HUES6 (cell line): Measurements from ENCODE around the gene GHSR.

Experiments
- H3K27ac ChIP-seq: 2 replicates; pipeline ENCODE4 v1.7.0; 2013; ENCODE audit warnings: low read depth, mild to moderate bottlenecking, low read length, inconsistent platforms
- H3K27me3 ChIP-seq: 2 replicates; pipeline ENCODE4 v1.6.1; 2013; ENCODE audit warnings: low read length; ENCODE audit not compliant: control insufficient read depth, insufficient read depth
- H3K36me3 ChIP-seq: 2 replicates; pipeline ENCODE4 v1.6.1; 2013; ENCODE audit warnings: low read length; ENCODE audit not compliant: control insufficient read depth, insufficient read depth
- H3K4me1 ChIP-seq: 2 replicates; pipeline ENCODE4 v1.6.1; 2013; ENCODE audit warnings: low read length; ENCODE audit not compliant: control insufficient read depth, insufficient read depth
- H3K4me3 ChIP-seq: 2 replicates; pipeline ENCODE4 v1.5.1; 2013; ENCODE audit warnings: low read depth, low read length
- H3K9ac ChIP-seq: one replicate; pipeline ENCODE4 v1.6.1; 2013; ENCODE audit warnings: mild to moderate bottlenecking, low read length
- H3K9me3 ChIP-seq: 2 replicates; pipeline ENCODE4 v1.6.1; 2013; ENCODE audit warnings: low read depth, low read length; ENCODE audit not compliant: control insufficient read depth, insufficient read depth

Gene GHSR

DNA sequence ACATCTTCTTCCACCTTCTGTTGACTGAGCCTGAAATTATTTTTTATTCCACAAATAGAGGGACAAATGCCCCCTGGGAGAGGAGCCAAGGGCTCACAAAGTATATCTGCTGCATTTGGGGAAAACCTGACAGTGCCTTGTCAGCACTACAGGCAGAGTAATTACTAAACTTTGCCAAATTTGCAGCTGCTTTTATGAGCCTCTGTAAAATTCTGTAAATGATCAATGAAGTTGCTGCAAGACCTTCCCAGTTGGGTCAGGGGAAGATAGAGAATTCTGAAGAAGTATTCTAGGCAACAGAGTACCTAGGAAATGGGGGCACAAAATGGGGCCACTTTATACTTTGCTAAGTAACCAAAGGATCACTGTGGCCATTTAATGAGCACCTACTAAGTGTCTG, 10.5 kb downstream of the GHSR start:
- Histone ChIP-seq H3K9me3 (peaks cover 5% of the 10 kb centered on the region), H3K9ac (no peak overlapping the region), H3K4me1 (no peaks in the 10 kb centered on the region), H3K27ac (no peak overlapping the region), H3K4me3 (no peak overlapping the region), H3K27me3 (no peaks in the 10 kb centered on the region), H3K36me3 (no peaks in the 10 kb centered on the region)

DNA sequence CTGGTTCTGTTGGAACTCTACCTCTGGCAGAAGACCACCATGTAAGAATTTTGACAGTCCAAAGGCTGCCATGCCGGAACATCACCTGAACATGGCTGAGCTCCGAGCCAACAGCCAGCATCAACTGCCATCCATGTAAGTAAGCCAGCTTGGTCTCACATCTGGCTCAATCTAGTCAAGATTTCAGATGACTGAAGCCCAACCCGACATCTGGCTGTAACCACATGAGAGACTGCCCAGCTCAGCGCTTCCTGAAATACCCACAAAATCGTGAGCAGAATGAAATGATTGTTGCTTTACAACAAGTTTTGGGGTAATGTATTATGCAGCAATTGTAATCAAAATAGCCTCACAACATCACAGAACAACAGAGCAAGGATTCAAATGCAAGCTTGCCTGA, 32.9 kb downstream of the GHSR start:
- no peak overlapping the region for H3K4me3 ChIP-seq
- no peak overlapping the region for H3K27ac ChIP-seq
- H3K27me3 ChIP-seq: no peaks in the 10 kb centered on the region; the same call in 1 of the 2 replicates
- H3K9ac ChIP-seq: no peak overlapping the region
- no peaks in the 10 kb centered on the region for H3K4me1 ChIP-seq
- H3K36me3 ChIP-seq: no peaks in the 10 kb centered on the region
- no peaks in the 10 kb centered on the region for H3K9me3 ChIP-seq

DNA sequence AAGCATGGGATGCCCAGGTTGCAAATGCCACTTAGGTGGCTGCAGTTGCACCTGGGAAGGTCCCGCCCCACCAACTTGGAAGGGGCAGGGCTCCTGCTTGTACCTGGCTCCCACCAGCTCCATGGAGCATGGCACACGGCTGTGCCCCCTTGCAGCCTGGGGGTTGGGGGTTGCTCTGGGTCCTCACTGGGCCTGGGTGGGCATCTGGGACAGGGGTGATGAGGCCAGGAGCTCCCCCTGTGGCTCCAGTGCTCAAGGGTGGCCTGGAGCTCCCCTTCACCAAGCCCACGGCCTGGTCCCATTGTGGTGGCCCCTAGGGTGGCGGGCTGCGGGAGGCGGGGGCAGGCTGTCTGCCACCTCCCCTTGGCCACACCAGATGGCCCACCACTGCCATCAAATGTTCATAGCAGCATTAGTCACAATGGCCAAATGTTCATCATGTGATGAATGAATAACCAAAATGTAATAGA, 36.7 kb downstream of the GHSR start:
- H3K9ac ChIP-seq: no peak overlapping the region
- no peak overlapping the region for H3K4me3 ChIP-seq
- H3K27ac ChIP-seq: no peak overlapping the region
- H3K4me1 ChIP-seq: no peaks in the 10 kb centered on the region
- no peaks in the 10 kb centered on the region; the same call in 1 of the 2 replicates for H3K27me3 ChIP-seq
- no peaks in the 10 kb centered on the region for H3K9me3 ChIP-seq
- H3K36me3 ChIP-seq: no peaks in the 10 kb centered on the region

DNA sequence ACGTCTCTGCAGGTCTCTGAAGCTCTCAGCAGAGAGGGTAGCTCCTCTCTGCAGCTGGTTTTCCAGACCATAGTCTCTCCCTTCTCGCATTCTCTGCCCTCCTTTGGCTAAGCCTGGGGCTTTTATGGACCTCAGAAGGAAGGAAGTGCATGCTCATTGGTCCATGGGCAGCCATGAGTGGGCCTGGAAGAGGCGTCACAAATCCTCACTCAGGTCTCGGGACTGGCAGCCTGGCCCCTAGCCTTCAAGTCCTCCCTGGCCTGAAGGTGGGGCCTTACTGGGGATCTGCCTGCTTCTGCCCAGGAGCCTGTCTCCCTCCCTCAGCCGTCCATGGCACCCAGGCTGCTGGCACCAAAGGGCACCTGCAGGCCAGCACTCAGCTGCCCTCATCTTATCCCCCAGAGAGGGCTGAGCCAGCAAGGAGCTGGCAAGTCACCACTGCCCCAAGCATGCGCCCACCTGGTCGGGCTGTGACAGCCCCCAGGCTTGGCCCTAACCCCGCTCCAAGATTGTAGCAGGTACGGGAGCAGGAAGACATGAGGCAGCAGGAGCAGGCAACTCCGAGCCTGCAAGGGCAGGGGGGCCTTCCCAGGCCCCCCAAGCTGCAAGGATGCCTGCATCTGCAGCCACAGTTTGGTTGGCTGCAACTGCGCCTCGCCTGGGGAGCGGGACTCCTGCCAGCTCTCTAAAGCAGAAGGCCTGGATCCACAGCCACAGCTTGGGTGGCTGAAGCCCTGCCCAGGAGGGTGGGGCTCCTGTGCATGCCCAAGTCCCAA, 37.4 kb downstream of the GHSR start:
- no peaks in the 10 kb centered on the region for H3K4me1 ChIP-seq
- H3K4me3 ChIP-seq: no peak overlapping the region
- no peak overlapping the region for H3K27ac ChIP-seq
- H3K9ac ChIP-seq: no peak overlapping the region
- no peaks in the 10 kb centered on the region for H3K9me3 ChIP-seq
- no peaks in the 10 kb centered on the region; the same call in 1 of the 2 replicates for H3K27me3 ChIP-seq
- no peaks in the 10 kb centered on the region for H3K36me3 ChIP-seq

DNA sequence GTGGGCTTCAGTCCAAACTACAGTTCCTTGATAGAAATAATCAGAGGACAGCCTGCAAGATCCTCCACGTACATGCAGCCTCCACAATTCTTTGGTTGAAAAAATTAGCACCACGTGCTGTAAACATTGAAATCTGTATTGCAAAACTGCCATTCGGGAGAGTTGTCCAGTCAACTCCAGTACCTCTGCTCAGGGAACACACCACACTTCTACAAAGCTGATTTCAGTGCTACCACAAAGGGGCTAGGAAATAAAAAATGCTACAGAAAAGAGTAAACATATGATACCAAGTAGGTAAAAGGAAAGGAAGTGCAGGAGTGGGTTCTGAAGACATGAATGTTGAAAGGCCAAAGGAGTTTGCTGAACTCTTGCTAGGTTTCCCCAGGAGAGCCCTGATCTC, 40.4 kb downstream of the GHSR start:
- H3K27ac ChIP-seq: no peak overlapping the region
- no peaks in the 10 kb centered on the region for H3K36me3 ChIP-seq
- no peaks in the 10 kb centered on the region for H3K4me1 ChIP-seq
- no peak overlapping the region for H3K4me3 ChIP-seq
- no peak overlapping the region for H3K9ac ChIP-seq
- no peaks in the 10 kb centered on the region for H3K9me3 ChIP-seq
- no peaks in the 10 kb centered on the region for H3K27me3 ChIP-seq

DNA sequence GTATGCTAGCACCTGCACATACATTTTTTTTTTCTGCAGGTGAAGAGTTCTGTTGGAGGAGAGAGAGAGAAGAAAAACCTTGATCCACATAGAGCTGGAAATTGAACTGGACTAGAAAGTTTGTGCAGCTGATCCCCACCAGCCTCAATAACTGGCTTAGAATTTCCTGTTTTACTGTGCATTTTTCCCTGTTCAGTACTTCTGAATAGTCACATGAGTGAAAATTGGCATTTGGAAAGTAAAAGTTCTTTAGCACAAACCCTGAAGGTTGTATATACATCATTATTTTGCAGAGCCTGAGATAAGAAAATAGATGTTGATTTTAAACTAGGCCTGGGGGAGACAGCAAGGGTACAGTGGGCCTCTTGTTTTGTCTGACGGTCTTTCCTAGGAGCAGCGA, 42.3 kb downstream of the GHSR start:
- Histone ChIP-seq H3K27ac (no peak overlapping the region), H3K36me3 (peaks cover 4% of the 10 kb centered on the region; the same call in 1 of the 2 replicates), H3K27me3 (no peaks in the 10 kb centered on the region), H3K9ac (no peak overlapping the region), H3K4me1 (no peaks in the 10 kb centered on the region), H3K4me3 (no peak overlapping the region), H3K9me3 (no peaks in the 10 kb centered on the region)

DNA sequence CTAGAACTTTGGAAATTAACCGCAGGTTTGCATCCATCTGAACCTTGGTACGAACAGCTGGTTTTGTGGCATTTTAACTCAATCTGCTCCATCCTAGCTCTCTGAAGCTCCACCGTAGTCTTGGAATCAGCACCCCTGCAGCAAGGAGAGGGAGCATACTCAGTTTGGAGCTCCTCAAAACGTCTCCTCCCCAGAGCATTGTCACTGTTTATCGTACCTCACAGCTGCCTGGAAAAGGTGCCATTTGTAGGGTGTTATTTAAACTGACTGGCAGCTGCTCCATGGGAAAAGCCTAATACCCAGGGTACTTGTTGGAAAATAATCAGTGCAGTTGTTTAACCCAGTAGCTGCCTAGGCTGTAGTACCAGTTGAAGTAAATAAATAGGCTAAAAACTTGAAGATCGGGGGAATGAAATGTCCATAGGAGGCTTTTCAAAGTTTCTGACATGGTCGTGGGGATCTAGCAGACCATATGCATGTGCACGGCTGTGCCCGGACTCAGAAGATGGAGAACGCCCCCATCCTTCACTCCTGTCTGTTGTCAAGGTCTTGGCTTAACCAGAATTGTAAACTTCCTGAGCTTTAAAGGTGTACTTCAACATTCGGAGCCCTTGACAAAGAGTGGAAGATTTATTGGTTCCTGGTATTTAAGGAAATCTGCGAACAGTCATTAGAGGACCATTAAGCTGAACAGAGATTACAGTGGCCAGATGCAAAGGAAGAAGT, 43.9 kb downstream of the GHSR start:
- Histone ChIP-seq H3K9me3 (no peaks in the 10 kb centered on the region), H3K36me3 (peaks cover 4% of the 10 kb centered on the region; the same call in 1 of the 2 replicates), H3K27ac (no peak overlapping the region), H3K9ac (no peak overlapping the region), H3K4me3 (no peak overlapping the region), H3K27me3 (no peaks in the 10 kb centered on the region), H3K4me1 (no peaks in the 10 kb centered on the region)

DNA sequence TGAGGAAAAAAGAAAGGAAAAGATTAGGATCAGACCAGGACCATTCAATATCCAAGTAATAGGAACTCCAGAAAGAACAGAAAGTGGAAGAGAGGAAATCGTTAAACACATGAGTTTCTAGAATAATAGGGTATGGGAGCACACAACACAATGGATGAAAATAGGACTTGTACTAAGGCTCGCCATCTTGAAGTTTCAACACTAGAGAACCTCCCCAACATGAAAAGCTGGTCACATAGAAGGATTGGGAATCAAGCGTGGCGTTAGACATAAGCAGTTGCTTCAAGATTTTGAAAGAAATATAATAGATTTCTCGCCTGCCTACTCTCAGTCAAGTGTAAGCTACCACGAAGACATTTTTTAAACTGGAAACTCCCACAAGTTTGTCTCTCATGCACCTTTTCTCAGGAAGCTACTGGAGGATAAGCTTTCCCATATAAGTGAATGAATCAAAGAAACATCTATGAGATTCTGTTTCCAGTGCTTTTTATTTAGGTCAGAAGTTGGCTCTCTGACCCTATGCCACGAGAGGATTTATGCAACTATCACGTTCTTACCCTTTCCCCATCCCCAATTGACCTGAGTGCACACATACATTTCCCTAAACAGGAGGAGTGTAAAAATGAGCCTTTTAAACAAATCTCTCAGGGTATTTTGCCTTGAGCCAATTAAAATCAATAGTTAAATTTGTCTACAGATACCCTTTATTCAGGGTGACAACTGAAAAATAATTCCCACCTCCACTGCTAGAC, 45.2 kb downstream of the GHSR start:
- Histone ChIP-seq H3K9me3 (no peaks in the 10 kb centered on the region), H3K9ac (no peak overlapping the region), H3K27ac (no peak overlapping the region), H3K4me1 (no peaks in the 10 kb centered on the region), H3K27me3 (no peaks in the 10 kb centered on the region), H3K36me3 (peaks cover 13% of the 10 kb centered on the region), H3K4me3 (no peak overlapping the region)

DNA sequence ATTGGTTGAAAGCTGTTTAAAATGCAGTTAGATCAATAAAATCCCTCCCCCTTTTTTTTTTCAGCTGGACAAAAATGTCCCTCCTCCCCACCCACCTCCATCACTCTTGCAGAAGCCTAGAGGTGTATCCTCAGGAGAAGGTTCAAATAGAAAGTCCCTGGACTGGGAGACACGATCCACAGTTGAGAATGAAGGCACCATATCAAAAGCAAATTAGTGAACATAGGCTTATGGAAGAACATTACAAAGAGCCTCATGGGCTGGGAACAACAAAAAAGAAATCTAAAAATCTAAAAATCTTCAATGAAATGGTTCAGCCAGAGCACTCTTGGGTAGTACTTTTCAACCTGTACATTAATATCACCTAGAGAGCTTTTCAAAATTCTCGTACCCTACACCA, 46.2 kb downstream of the GHSR start:
- Histone ChIP-seq H3K9ac (no peak overlapping the region), H3K27me3 (no peaks in the 10 kb centered on the region), H3K4me1 (no peaks in the 10 kb centered on the region), H3K4me3 (no peak overlapping the region), H3K36me3 (peaks cover 20% of the 10 kb centered on the region), H3K27ac (no peak overlapping the region), H3K9me3 (no peaks in the 10 kb centered on the region)

DNA sequence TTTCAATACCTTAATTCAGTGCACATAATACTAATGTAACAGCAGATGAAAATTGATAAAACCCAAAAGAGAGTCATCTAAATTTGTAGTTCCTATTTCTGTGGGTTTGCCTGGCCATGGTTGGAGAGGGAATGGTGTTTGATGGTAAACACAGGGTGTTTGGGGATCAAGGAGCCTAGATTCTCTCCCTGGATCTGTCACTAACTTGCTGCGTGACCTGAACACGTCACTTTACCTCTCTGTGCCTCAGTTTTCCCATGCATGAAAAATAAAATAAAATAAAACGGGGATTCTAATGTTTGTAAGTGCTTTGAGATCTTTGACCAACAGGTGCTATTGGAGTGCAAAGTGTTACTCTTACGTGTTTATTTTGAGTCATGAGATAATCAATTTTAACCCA, 49.8 kb downstream of the GHSR start:
- Histone ChIP-seq H3K9me3 (no peaks in the 10 kb centered on the region), H3K9ac (no peak overlapping the region), H3K27ac (no peak overlapping the region), H3K36me3 (peaks cover 21% of the 10 kb centered on the region), H3K4me1 (no peaks in the 10 kb centered on the region), H3K27me3 (no peaks in the 10 kb centered on the region), H3K4me3 (no peak overlapping the region)
